ENCODE data around the gene BHLHA9.

Gene BHLHA9

DNA sequence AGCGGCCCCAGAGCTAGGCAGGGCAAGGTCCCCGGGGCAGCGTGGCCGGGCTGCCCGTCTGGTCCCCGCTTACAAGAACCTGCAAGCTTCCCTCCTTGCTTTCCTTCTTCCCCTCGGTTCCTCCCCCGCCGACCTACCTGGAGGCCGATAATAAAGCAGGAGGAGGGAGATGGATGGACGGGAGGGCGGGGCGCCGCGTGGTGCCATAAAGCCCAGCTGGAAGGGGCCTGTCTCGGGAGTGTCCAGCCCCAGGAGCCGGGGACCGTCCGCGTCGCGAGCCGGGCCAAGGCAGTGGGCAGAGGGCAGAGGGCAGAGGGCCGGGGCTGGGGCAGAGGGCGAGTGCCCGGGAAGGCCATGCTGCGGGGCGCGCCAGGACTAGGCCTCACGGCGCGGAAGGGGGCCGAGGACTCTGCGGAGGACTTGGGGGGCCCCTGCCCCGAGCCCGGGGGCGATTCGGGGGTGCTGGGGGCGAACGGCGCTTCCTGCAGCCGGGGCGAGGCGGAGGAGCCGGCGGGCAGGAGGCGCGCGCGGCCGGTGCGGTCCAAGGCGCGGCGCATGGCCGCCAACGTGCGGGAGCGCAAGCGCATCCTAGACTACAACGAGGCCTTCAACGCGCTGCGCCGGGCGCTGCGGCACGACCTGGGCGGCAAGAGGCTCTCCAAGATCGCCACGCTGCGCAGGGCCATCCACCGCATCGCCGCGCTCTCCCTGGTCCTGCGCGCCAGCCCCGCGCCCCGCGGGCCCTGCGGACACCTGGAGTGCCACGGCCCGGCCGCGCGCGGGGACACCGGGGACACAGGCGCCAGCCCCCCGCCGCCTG, at the start of gene BHLHA9:
Gene BHLHA9 (plus strand): TSS at position 235 of the 820 bp plus-strand sequence. CDS start 120 bp downstream, at position 355.
- Histone ChIP-seq H3K4me1 (ENCODE audit: insufficient read depth, insufficient read length) (peaks cover 5% of the 10 kb centered on the region), H3K4me3 (ENCODE audit: insufficient read length, low read depth) (no peak within 1 kb of the TSS), H3K9ac (ENCODE audit: insufficient read length, low read depth) (no peak within 1 kb of the TSS), H3K36me3 (ENCODE audit: insufficient read depth, insufficient read length, low read length) (no peaks in the 10 kb centered on the region), H3K9me3 (ENCODE audit: insufficient read depth, low read length) (no peaks in the 10 kb centered on the region), H3K27me3 (ENCODE audit: insufficient read depth, insufficient read length) (no peaks in the 10 kb centered on the region)
- no peak for DNase-seq (ENCODE audit: low read depth, low spot score)
- TF ChIP-seq YY1 (IDR thresholded peaks at IDR 0.05; ENCODE audit: insufficient read depth, insufficient read length) (no peak), ZNF274 (IDR thresholded peaks at IDR 0.05; ENCODE audit: low read depth, low read length) (no peak), SUZ12 (IDR thresholded peaks at IDR 0.05; ENCODE audit: extremely low read depth, insufficient read depth, insufficient read length) (no peak)

DNA sequence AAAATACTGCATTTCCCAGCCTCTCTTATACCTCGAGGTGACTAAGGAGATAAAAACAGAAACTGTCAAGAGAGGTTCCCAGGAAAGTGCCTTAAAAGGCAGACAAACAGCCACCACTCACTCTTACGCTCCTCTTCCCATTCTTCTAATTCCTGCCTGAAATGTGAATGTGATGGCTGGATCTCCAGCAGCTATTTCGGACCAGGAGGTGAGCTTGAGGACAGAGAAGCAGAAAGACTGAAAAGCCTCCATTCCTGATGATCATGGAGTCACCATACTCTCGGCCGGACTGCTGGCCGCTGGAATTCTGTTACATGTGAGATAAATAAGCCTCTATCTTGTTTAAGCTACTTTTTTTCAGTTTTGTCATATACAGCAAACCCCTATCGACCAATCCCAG, 49.0 kb upstream of the BHLHA9 start:
- Histone ChIP-seq H3K4me3 (ENCODE audit: insufficient read length, low read depth) (no peak overlapping the region), H3K27me3 (ENCODE audit: insufficient read depth, insufficient read length) (peaks cover 16% of the 10 kb centered on the region), H3K4me1 (ENCODE audit: insufficient read depth, insufficient read length) (peaks cover 6% of the 10 kb centered on the region), H3K9ac (ENCODE audit: insufficient read length, low read depth) (no peak overlapping the region), H3K36me3 (ENCODE audit: insufficient read depth, insufficient read length, low read length) (no peaks in the 10 kb centered on the region), H3K9me3 (ENCODE audit: insufficient read depth, low read length) (no peaks in the 10 kb centered on the region)
- DNase-seq (ENCODE audit: low read depth, low spot score) = no peak
- TF ChIP-seq YY1 (IDR thresholded peaks at IDR 0.05; ENCODE audit: insufficient read depth, insufficient read length) (no peak), ZNF274 (IDR thresholded peaks at IDR 0.05; ENCODE audit: low read depth, low read length) (no peak)

DNA sequence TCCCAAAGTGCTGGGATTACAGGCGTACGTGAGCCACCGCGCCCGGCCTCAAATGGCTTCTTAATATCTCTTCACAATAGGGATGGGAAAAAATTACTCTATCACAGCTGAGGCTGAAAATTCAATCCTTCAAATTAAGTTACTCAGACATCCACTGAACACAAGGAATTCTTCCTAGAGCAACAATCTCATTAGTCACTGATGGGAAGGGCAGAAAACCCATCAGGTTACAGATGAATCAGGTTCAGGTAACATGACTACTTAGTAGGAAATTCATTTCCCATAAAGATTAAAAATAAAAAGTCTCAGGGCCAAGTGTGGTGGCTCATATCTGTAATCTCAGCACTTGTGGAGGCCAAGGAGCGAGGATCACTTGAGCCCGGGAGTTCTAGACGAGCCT, 47.9 kb upstream of the BHLHA9 start:
- no peaks in the 10 kb centered on the region for H3K4me1 ChIP-seq (ENCODE audit: insufficient read depth, insufficient read length)
- H3K4me3 ChIP-seq (ENCODE audit: insufficient read length, low read depth) = no peak overlapping the region
- H3K27me3 ChIP-seq (ENCODE audit: insufficient read depth, insufficient read length) = peaks cover 27% of the 10 kb centered on the region
- no peak for TF ChIP-seq YY1 (IDR thresholded peaks at IDR 0.05; ENCODE audit: insufficient read depth, insufficient read length)
- H3K9me3 ChIP-seq (ENCODE audit: insufficient read depth, low read length) = no peaks in the 10 kb centered on the region
- H3K36me3 ChIP-seq (ENCODE audit: insufficient read depth, insufficient read length, low read length) = no peaks in the 10 kb centered on the region
- H3K9ac ChIP-seq (ENCODE audit: insufficient read length, low read depth) = no peak overlapping the region
- no peak for DNase-seq (ENCODE audit: low read depth, low spot score)

DNA sequence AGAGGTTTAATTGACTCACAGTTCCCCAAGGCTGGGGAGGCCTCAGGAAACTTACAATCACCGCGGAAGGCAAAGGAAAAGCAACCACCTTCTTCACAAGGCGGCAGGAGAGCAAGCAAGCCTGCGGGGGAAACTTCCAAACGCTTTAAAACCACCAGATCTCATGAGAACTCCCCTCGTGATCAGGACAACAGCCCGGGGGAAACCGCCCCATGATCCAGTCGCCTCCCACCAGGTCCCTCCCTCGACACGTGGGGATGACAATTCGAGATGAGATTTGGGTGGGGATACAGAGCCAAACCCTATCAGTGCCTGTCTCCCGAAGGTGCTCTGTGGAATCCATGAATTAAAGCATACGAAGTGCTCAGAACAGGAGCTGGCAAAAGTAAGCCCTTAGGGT, 46.6 kb upstream of the BHLHA9 start:
- H3K9me3 ChIP-seq (ENCODE audit: insufficient read depth, low read length) = no peaks in the 10 kb centered on the region
- peaks cover 40% of the 10 kb centered on the region for H3K27me3 ChIP-seq (ENCODE audit: insufficient read depth, insufficient read length)
- H3K9ac ChIP-seq (ENCODE audit: insufficient read length, low read depth) = no peak overlapping the region
- H3K4me3 ChIP-seq (ENCODE audit: insufficient read length, low read depth) = no peak overlapping the region
- DNase-seq (ENCODE audit: low read depth, low spot score) = no peak
- TF ChIP-seq SUZ12 (IDR thresholded peaks at IDR 0.05; ENCODE audit: extremely low read depth, insufficient read depth, insufficient read length) (no peak), YY1 (IDR thresholded peaks at IDR 0.05; ENCODE audit: insufficient read depth, insufficient read length) (no peak), ZNF274 (IDR thresholded peaks at IDR 0.05; ENCODE audit: low read depth, low read length) (no peak)
- no peaks in the 10 kb centered on the region for H3K36me3 ChIP-seq (ENCODE audit: insufficient read depth, insufficient read length, low read length)
- no peaks in the 10 kb centered on the region for H3K4me1 ChIP-seq (ENCODE audit: insufficient read depth, insufficient read length)

DNA sequence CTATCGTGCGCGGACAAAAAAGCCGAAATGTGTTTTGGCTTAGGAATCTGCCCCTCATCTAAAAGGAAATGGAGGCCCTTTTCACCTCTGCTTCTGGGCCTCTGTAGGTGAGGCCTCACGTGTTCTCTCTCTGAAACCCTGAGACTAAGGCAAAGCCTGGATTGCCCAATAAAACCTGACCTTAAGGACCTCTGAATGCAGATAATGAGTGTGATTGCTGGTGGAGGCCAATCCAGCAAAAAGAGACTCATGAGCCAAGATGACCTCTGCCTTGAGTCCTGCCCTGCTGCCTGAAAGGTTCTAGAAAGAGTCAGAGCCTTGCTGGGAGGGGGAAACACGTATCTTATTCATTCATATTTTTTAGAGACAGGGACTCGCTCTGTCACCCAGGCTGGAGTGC, 45.9 kb upstream of the BHLHA9 start:
- Histone ChIP-seq H3K4me1 (ENCODE audit: insufficient read depth, insufficient read length) (no peaks in the 10 kb centered on the region), H3K9ac (ENCODE audit: insufficient read length, low read depth) (no peak overlapping the region), H3K4me3 (ENCODE audit: insufficient read length, low read depth) (no peak overlapping the region), H3K27me3 (ENCODE audit: insufficient read depth, insufficient read length) (peaks cover 46% of the 10 kb centered on the region), H3K36me3 (ENCODE audit: insufficient read depth, insufficient read length, low read length) (no peaks in the 10 kb centered on the region), H3K9me3 (ENCODE audit: insufficient read depth, low read length) (no peaks in the 10 kb centered on the region)
- DNase-seq (ENCODE audit: low read depth, low spot score) = no peak
- no peak for TF ChIP-seq YY1 (IDR thresholded peaks at IDR 0.05; ENCODE audit: insufficient read depth, insufficient read length)
- TF ChIP-seq SUZ12 (IDR thresholded peaks at IDR 0.05; ENCODE audit: extremely low read depth, insufficient read depth, insufficient read length) = no peak
- no peak for TF ChIP-seq ZNF274 (IDR thresholded peaks at IDR 0.05; ENCODE audit: low read depth, low read length)

DNA sequence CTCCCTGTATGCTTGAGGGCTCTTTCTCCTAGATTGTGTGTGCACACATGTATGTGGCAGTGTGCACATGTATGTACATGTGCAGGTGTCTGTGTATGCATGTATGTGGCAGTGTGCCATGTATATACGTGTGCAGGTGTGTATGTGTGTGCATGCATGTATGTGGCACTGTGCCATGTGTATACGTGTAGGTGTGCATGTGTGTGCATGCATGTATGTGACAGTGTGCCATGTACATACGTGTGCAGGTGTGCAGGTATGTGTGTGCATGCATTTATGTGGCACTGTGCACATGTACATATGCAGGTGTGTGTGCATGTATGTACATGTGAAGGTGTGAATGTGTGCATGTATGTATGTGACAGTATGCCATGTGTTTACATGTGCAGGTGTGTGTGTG, 43.9 kb upstream of the BHLHA9 start:
- Histone ChIP-seq H3K4me1 (ENCODE audit: insufficient read depth, insufficient read length) (no peaks in the 10 kb centered on the region), H3K36me3 (ENCODE audit: insufficient read depth, insufficient read length, low read length) (no peaks in the 10 kb centered on the region), H3K4me3 (ENCODE audit: insufficient read length, low read depth) (no peak overlapping the region), H3K27me3 (ENCODE audit: insufficient read depth, insufficient read length) (peaks cover 62% of the 10 kb centered on the region), H3K9ac (ENCODE audit: insufficient read length, low read depth) (no peak overlapping the region), H3K9me3 (ENCODE audit: insufficient read depth, low read length) (no peaks in the 10 kb centered on the region)
- no peak for DNase-seq (ENCODE audit: low read depth, low spot score)
- no peak for TF ChIP-seq ZNF274 (IDR thresholded peaks at IDR 0.05; ENCODE audit: low read depth, low read length)
- TF ChIP-seq YY1 (IDR thresholded peaks at IDR 0.05; ENCODE audit: insufficient read depth, insufficient read length) = no peak

DNA sequence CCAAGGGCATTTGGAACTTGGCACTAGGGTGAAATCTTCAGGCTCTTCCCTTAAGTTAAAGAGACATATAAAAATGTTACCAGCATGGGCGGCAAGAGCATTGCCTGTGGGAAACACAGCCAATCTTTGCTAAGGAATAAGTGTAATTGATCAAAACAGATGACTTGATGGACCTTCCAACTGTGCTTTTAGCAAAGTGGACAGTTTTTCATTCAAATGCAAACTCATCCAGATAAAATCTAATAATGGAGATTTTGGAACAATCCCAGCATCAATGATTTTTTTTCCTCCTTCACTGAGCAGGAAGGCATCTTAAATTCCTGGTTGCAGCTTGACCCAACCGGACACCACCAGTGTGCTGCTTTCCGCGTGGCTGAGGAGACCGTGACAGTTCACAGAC, 42.9 kb upstream of the BHLHA9 start:
- Histone ChIP-seq H3K9ac (ENCODE audit: insufficient read length, low read depth) (no peak overlapping the region), H3K27me3 (ENCODE audit: insufficient read depth, insufficient read length) (peaks cover 68% of the 10 kb centered on the region), H3K36me3 (ENCODE audit: insufficient read depth, insufficient read length, low read length) (no peaks in the 10 kb centered on the region), H3K4me3 (ENCODE audit: insufficient read length, low read depth) (no peak overlapping the region), H3K4me1 (ENCODE audit: insufficient read depth, insufficient read length) (no peaks in the 10 kb centered on the region), H3K9me3 (ENCODE audit: insufficient read depth, low read length) (no peaks in the 10 kb centered on the region)
- DNase-seq (ENCODE audit: low read depth, low spot score) = no peak
- no peak for TF ChIP-seq ZNF274 (IDR thresholded peaks at IDR 0.05; ENCODE audit: low read depth, low read length)
- no peak for TF ChIP-seq SUZ12 (IDR thresholded peaks at IDR 0.05; ENCODE audit: extremely low read depth, insufficient read depth, insufficient read length)
- TF ChIP-seq YY1 (IDR thresholded peaks at IDR 0.05; ENCODE audit: insufficient read depth, insufficient read length) = no peak

Measured in NT2/D1 (cell line).